Measurements from ENCODE around the gene KRTAP1-3. TPM values are rescaled to one million over a fixed set of nuclear protein-coding genes. Genes with fewer than 3 reads are reported as not detected.
"Not testable (repeated sequence)": the region's sequence is repeated elsewhere in the genome, so short reads cannot be mapped to it uniquely, and the experiment has no call there.

The KRTAP1-3 gene, protein sequence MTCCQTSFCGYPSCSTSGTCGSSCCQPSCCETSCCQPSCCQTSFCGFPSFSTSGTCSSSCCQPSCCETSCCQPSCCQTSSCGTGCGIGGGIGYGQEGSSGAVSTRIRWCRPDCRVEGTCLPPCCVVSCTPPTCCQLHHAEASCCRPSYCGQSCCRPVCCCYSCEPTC
- total RNA-seq (2014; rRNA removed; shearing (Covaris generic)) (not detected in 2 replicates), total RNA-seq (2022) (not detected in 2 replicates), Bru-seq, nascent RNA (not detected), BruChase-seq, experiment 1, labeled RNA remaining after a 6-hour chase (not detected), BruChase-seq, experiment 2, labeled RNA remaining after a 2-hour chase (not detected)
- long read RNA-seq: 0 reads

DNA sequence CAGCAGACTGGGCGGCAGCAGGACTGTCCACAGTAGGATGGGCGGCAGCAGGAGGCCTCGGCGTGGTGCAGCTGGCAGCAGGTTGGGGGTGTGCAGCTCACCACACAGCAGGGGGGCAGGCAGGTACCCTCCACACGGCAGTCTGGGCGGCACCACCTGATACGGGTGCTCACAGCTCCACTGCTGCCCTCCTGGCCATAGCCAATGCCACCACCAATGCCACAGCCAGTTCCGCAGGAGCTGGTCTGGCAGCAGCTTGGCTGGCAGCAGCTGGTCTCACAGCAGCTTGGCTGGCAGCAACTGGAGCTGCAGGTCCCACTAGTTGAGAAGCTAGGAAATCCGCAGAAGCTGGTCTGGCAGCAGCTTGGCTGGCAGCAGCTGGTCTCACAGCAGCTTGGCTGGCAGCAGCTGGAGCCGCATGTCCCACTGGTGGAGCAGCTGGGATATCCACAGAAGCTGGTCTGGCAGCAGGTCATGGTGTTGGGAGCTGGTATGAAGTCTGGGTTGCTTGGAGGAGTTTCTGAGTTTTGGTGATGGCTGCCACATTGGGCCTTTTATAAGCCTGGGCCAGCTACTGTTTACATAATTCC, at the start of gene KRTAP1-3:
KRTAP1-3 (minus strand) TSS at position 529 of the 590 bp plus-strand sequence; CDS start at position 476, 53 bp downstream.
- intact Hi-C loops (cut with micrococcal nuclease; ENCODE audit: unreplicated experiment): not testable (repeated sequence)

DNA sequence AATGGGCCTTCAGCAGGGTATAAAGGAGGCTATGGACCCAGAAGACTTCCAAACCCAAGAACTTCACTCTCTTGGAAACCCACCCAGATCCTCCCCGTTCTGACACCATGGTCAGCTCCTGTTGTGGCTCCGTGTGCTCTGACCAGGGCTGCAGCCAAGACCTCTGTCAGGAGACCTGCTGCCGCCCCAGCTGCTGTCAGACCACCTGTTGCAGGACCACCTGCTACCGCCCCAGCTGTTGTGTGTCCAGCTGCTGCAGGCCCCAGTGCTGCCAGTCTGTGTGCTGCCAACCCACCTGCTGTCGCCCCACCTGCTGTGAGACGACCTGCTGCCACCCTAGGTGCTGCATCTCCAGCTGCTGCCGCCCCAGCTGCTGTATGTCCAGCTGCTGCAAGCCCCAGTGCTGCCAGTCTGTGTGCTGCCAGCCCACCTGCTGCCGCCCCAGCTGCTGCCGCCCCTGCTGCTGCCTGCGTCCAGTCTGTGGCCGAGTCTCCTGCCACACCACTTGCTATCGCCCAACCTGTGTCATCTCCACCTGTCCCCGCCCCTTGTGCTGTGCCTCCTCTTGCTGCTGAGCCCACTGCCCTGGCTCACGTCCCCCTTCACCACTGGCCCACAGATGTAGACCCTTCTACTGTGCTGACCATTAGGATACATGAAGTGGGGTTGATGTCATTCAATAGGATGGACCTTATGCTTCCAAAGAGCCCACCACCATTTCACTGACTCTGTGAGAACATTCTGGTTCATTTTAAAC, 49.6 kb upstream of the KRTAP1-3 start, which contains the start of gene KRTAP4-7:
KRTAP4-7 (plus strand) TSS at position 51 of the 757 bp plus-strand sequence; CDS start at position 108, 57 bp downstream.
- H3K9me2 ChIP-seq (ENCODE audit: insufficient read depth, low read length); H3K27ac ChIP-seq (ENCODE audit: low read depth, low read length, poor library complexity, severe bottlenecking); DNase-seq (ENCODE audit: low spot score); H3K4me1 ChIP-seq (ENCODE audit: insufficient read depth, low read length, poor library complexity, severe bottlenecking); H2AFZ ChIP-seq (ENCODE audit: low read length); H3K4me3 ChIP-seq (ENCODE audit: low read depth, low read length, poor library complexity, severe bottlenecking); intact Hi-C loops (cut with micrococcal nuclease; ENCODE audit: unreplicated experiment); POLR2A ChIA-PET; H3K36me3 ChIP-seq (ENCODE audit: insufficient read depth, low read length); H3K4me2 ChIP-seq (ENCODE audit: low read length); H3K9me3 ChIP-seq (ENCODE audit: low read length); CTCF ChIA-PET (ENCODE audit: unreplicated experiment); H3K79me2 ChIP-seq (ENCODE audit: insufficient read depth, low read depth, low read length); H4K20me1 ChIP-seq (ENCODE audit: insufficient read depth, low read length); BruUV-seq (replicated peaks): not testable (repeated sequence)

More for the DNA sequence above, at the start of gene KRTAP1-3:
- H3K4me2 ChIP-seq (ENCODE audit: low read length); H3K9me2 ChIP-seq (ENCODE audit: insufficient read depth, low read length); H3K79me2 ChIP-seq (ENCODE audit: insufficient read depth, low read depth, low read length); BruUV-seq (replicated peaks); H3K9me3 ChIP-seq (ENCODE audit: low read length); H3K27ac ChIP-seq (ENCODE audit: low read depth, low read length, poor library complexity, severe bottlenecking); H4K20me1 ChIP-seq (ENCODE audit: insufficient read depth, low read length); H2AFZ ChIP-seq (ENCODE audit: low read length); DNase-seq (ENCODE audit: low spot score); H3K4me3 ChIP-seq (ENCODE audit: low read depth, low read length, poor library complexity, severe bottlenecking); H3K4me1 ChIP-seq (ENCODE audit: insufficient read depth, low read length, poor library complexity, severe bottlenecking); H3K36me3 ChIP-seq (ENCODE audit: insufficient read depth, low read length); CTCF ChIA-PET (ENCODE audit: unreplicated experiment): not testable (repeated sequence)
- POLR2A ChIA-PET: interaction anchor here (0.7 kb wide), 1 partner anchor 443 kb away, joined by 3 read pairs; no protein-coding TSS in a partner anchor

DNA sequence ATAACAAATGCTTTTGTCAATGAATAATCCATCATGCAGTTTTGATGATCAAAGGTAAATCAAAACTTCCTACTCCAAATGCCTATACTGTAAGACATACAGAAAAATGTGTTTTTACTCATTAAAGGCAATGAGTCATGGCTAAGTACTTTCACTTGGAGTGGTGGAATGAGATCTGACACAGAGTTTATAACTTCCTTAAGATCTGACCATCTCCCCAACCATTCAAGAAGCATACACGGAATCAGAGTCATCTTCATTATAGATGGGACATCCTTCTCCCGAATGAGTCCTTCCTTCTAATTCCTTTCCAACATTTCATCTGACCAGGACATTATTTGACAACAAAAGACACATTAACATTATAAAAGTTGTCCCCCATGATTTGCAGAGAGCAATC, 48.8 kb upstream of the KRTAP1-3 start:
- CTCF ChIA-PET (ENCODE audit: unreplicated experiment); H3K27ac ChIP-seq (ENCODE audit: low read depth, low read length, poor library complexity, severe bottlenecking); H3K4me1 ChIP-seq (ENCODE audit: insufficient read depth, low read length, poor library complexity, severe bottlenecking); H3K4me2 ChIP-seq (ENCODE audit: low read length); DNase-seq (ENCODE audit: low spot score); BruUV-seq (replicated peaks); H2AFZ ChIP-seq (ENCODE audit: low read length); H3K4me3 ChIP-seq (ENCODE audit: low read depth, low read length, poor library complexity, severe bottlenecking); intact Hi-C loops (cut with micrococcal nuclease; ENCODE audit: unreplicated experiment); H4K20me1 ChIP-seq (ENCODE audit: insufficient read depth, low read length); POLR2A ChIA-PET; H3K36me3 ChIP-seq (ENCODE audit: insufficient read depth, low read length); H3K79me2 ChIP-seq (ENCODE audit: insufficient read depth, low read depth, low read length); H3K9me2 ChIP-seq (ENCODE audit: insufficient read depth, low read length); H3K9me3 ChIP-seq (ENCODE audit: low read length): not testable (repeated sequence)

DNA sequence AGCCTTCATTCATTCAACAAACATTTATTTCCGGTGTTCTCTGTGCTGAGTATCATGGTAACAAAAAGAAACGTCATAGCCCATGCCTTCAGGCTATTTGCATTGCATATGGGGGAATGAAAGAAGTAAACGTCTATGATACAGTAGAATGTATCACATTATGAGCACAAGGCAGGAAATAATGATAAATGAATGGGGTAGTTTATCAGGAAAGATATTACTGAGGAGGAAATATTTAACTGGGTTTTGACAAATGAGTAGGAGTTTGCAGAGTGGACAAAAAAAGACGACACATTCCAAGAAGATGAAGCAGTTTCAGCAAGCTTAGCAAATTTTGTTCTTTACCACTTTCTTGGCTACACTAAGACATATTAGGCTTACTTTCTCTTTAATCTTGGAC, 48.0 kb upstream of the KRTAP1-3 start:
- ChIA-PET POLR2A (no interaction called here), CTCF (ENCODE audit: unreplicated experiment) (no interaction called here)
- no peak overlapping the region for H3K4me3 ChIP-seq (ENCODE audit: low read depth, low read length, poor library complexity, severe bottlenecking)
- DNase-seq (ENCODE audit: low spot score): no peak
- no peak overlapping the region for H3K4me2 ChIP-seq (ENCODE audit: low read length)
- intact Hi-C loops (cut with micrococcal nuclease; ENCODE audit: unreplicated experiment): no loop called here
- no peaks in the 10 kb centered on the region for H4K20me1 ChIP-seq (ENCODE audit: insufficient read depth, low read length)
- no peak overlapping the region for H2AFZ ChIP-seq (ENCODE audit: low read length)
- TF ChIP-seq, protein P1, sequence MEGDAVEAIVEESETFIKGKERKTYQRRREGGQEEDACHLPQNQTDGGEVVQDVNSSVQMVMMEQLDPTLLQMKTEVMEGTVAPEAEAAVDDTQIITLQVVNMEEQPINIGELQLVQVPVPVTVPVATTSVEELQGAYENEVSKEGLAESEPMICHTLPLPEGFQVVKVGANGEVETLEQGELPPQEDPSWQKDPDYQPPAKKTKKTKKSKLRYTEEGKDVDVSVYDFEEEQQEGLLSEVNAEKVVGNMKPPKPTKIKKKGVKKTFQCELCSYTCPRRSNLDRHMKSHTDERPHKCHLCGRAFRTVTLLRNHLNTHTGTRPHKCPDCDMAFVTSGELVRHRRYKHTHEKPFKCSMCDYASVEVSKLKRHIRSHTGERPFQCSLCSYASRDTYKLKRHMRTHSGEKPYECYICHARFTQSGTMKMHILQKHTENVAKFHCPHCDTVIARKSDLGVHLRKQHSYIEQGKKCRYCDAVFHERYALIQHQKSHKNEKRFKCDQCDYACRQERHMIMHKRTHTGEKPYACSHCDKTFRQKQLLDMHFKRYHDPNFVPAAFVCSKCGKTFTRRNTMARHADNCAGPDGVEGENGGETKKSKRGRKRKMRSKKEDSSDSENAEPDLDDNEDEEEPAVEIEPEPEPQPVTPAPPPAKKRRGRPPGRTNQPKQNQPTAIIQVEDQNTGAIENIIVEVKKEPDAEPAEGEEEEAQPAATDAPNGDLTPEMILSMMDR (conservative IDR thresholded peaks at IDR 0.05; ENCODE audit: low read length): no peak
- TF ChIP-seq EZH2phosphoT487 (IDR thresholded peaks at IDR 0.05; ENCODE audit: borderline replicate concordance, low read depth, low read length): no peak
- no peaks in the 10 kb centered on the region for H3K4me1 ChIP-seq (ENCODE audit: insufficient read depth, low read length, poor library complexity, severe bottlenecking)
- no peaks in the 10 kb centered on the region for H3K9me2 ChIP-seq (ENCODE audit: insufficient read depth, low read length)
- BruUV-seq (replicated peaks): no TSS peak
- H3K36me3 ChIP-seq (ENCODE audit: insufficient read depth, low read length): no peaks in the 10 kb centered on the region
- no peaks in the 10 kb centered on the region for H3K79me2 ChIP-seq (ENCODE audit: insufficient read depth, low read depth, low read length)
- no peaks in the 10 kb centered on the region for H3K9me3 ChIP-seq (ENCODE audit: low read length)
- no peak overlapping the region for H3K27ac ChIP-seq (ENCODE audit: low read depth, low read length, poor library complexity, severe bottlenecking)

All from OCI-LY7 (cell line).